A549 treated with RU486 at 1 μM for 4 hours (cell line): ENCODE results near the gene CAMK4. TPM values are rescaled to one million over a fixed set of nuclear protein-coding genes. Genes with fewer than 3 reads are reported as not detected.

Source experiments
- total RNA-seq: library from RNA; stranded (reverse); fragments of 200-300 nt; extraction: Qiagen RNA extraction; gene quantifications from 5 replicates; pipeline ENCODE4 v1.2.3, GENCODE V29; 2022; ENCODE audit warnings: low read depth

The CAMK4 gene
- not detected in 5 replicates for total RNA-seq

GRCh38 chr5:111223787-111224560, at the start of gene CAMK4:
TSS of gene CAMK4 (plus strand) at chr5:111224384. CDS start at chr5:111224484, 100 bp downstream.

GRCh38 chr5:111512375-111513130, 288.4 kb downstream of the CAMK4 start, which contains the start of gene STARD4:
TSS of gene STARD4 (minus strand) at chr5:111512535. CDS start at chr5:111507433, 5,102 bp downstream.

Other genes with a start within 250 kb of the CAMK4 start
- not detected in 5 replicates for gene TSLP, start 152.7 kb upstream of the CAMK4 start, total RNA-seq
- gene WDR36, start 132.0 kb upstream of the CAMK4 start, total RNA-seq = 9.5 to 16.6 TPM (median 16.3 TPM) in 5 replicates